Hepatocyte (in vitro differentiated cells): Measurements from ENCODE around the gene CKLF.

Experiments used
- CTCF ChIP-seq: fragments of 200-600 bp; sonication (generic); IDR thresholded peaks from 2 replicates; pipeline ENCODE4 v1.5.1; 2016; ENCODE audit warnings: antibody characterized with exemption, mild to moderate bottlenecking; ENCODE audit not compliant: poor library complexity
- EZH2 ChIP-seq: fragments of 200-600 bp; sonication (generic); IDR thresholded peaks from 2 replicates; pipeline ENCODE4 v1.6.1; 2016; ENCODE audit warnings: antibody characterized with exemption, mild to moderate bottlenecking, borderline replicate concordance

GRCh38 chr16:66541388-66542355, 10.7 kb upstream of the CKLF start:
- TF ChIP-seq CTCF (no peak), EZH2 (no peak)
